GM23338 (cell line): ENCODE results near the gene ACSL4.

Experiments
- CREB1 ChIP-seq: fragments of 250-450 bp; sonication (Bioruptor Pico); IDR thresholded peaks from 2 replicates; pipeline ENCODE4 v1.5.0; 2020; ENCODE audit warnings: low read depth, mild to moderate bottlenecking, moderate library complexity
- ETS1 ChIP-seq: IDR thresholded peaks from 2 replicates; pipeline ENCODE4 v1.6.1; 2016; ENCODE audit warnings: antibody characterized with exemption
- EZH2 ChIP-seq: fragments of 200-600 bp; sonication (generic); IDR thresholded peaks from one replicate; pipeline ENCODE4 v1.8.0; 2017; ENCODE audit warnings: antibody characterized with exemption, mild to moderate bottlenecking, low read depth; ENCODE audit not compliant: unreplicated experiment
- EZH2phosphoT487 ChIP-seq: fragments of 200-600 bp; sonication (generic); IDR thresholded peaks from one replicate; pipeline ENCODE4 v1.8.1; 2018; ENCODE audit warnings: antibody characterized with exemption; ENCODE audit not compliant: unreplicated experiment
- JUNB ChIP-seq: IDR thresholded peaks from one replicate; pipeline ENCODE4 v1.6.1; 2016; ENCODE audit warnings: antibody characterized with exemption; ENCODE audit not compliant: unreplicated experiment
- POLR2AphosphoS5 ChIP-seq: IDR thresholded peaks from 2 replicates; pipeline ENCODE4 v1.6.1; 2016; ENCODE audit warnings: antibody characterized with exemption, low read depth
- STAT1 ChIP-seq: IDR thresholded peaks from one replicate; pipeline ENCODE4 v1.6.1; 2016; ENCODE audit warnings: antibody characterized with exemption; ENCODE audit not compliant: unreplicated experiment
- TF ChIP-seq, protein P1 (sequence below): IDR thresholded peaks from one replicate; pipeline ENCODE4 v1.6.1; 2018; ENCODE audit warnings: antibody characterized with exemption; ENCODE audit not compliant: unreplicated experiment
- TF ChIP-seq, protein P2 (sequence below), 2 experiments: fragments of 200-600 bp in 1 of 2; sonication (generic) in 1 of 2; conservative IDR thresholded peaks; 2 replicates each; pipeline versions ENCODE4 v1.5.1 to v1.6.1; 2016 to 2017; ENCODE audit warnings: antibody characterized with exemption in 2 of 2, low read depth in 2 of 2, mild to moderate bottlenecking in 2 of 2, moderate library complexity in 1 of 2

GRCh38 chrX:109760922-109761250, 27.8 kb upstream of the ACSL4 start:
- TF ChIP-seq, protein P1, sequence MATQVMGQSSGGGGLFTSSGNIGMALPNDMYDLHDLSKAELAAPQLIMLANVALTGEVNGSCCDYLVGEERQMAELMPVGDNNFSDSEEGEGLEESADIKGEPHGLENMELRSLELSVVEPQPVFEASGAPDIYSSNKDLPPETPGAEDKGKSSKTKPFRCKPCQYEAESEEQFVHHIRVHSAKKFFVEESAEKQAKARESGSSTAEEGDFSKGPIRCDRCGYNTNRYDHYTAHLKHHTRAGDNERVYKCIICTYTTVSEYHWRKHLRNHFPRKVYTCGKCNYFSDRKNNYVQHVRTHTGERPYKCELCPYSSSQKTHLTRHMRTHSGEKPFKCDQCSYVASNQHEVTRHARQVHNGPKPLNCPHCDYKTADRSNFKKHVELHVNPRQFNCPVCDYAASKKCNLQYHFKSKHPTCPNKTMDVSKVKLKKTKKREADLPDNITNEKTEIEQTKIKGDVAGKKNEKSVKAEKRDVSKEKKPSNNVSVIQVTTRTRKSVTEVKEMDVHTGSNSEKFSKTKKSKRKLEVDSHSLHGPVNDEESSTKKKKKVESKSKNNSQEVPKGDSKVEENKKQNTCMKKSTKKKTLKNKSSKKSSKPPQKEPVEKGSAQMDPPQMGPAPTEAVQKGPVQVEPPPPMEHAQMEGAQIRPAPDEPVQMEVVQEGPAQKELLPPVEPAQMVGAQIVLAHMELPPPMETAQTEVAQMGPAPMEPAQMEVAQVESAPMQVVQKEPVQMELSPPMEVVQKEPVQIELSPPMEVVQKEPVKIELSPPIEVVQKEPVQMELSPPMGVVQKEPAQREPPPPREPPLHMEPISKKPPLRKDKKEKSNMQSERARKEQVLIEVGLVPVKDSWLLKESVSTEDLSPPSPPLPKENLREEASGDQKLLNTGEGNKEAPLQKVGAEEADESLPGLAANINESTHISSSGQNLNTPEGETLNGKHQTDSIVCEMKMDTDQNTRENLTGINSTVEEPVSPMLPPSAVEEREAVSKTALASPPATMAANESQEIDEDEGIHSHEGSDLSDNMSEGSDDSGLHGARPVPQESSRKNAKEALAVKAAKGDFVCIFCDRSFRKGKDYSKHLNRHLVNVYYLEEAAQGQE = no peak
- TF ChIP-seq, protein P2, sequence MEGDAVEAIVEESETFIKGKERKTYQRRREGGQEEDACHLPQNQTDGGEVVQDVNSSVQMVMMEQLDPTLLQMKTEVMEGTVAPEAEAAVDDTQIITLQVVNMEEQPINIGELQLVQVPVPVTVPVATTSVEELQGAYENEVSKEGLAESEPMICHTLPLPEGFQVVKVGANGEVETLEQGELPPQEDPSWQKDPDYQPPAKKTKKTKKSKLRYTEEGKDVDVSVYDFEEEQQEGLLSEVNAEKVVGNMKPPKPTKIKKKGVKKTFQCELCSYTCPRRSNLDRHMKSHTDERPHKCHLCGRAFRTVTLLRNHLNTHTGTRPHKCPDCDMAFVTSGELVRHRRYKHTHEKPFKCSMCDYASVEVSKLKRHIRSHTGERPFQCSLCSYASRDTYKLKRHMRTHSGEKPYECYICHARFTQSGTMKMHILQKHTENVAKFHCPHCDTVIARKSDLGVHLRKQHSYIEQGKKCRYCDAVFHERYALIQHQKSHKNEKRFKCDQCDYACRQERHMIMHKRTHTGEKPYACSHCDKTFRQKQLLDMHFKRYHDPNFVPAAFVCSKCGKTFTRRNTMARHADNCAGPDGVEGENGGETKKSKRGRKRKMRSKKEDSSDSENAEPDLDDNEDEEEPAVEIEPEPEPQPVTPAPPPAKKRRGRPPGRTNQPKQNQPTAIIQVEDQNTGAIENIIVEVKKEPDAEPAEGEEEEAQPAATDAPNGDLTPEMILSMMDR (conservative IDR thresholded peaks at IDR 0.05; ENCODE audit: low read depth in 2 of 2) = no peak
- TF ChIP-seq EZH2 (no peak), JUNB (no peak), STAT1 (no peak), POLR2AphosphoS5 (no peak), EZH2phosphoT487 (no peak), CREB1 (CRISPR knock-in tag) (no peak), ETS1 (no peak)
